Cardiac fibroblast (primary cell): ENCODE data around the gene HECTD1.

ENCODE experiments used
- DNase-seq, 2 donors: peaks; one replicate each; pipeline versions ENCODE4 v3.0.0 to v3.0.0-alpha.2; 2010; ENCODE audit warnings: low read depth in 2 of 2
- H3K4me3 ChIP-seq, 2 donors: replicated peaks in 1 of 2; 1 replicate in 1 of 2; 2 replicates in 1 of 2; pipeline ENCODE4 v1.5.1; 2011; ENCODE audit warnings: low read depth in 2 of 2, low read length in 2 of 2, mild to moderate bottlenecking in 2 of 2, moderate library complexity in 1 of 2
- TF ChIP-seq, protein P1 (sequence below): IDR thresholded peaks from one replicate; pipeline ENCODE4 v1.5.1; 2011; ENCODE audit warnings: low read depth, mild to moderate bottlenecking, low read length, inconsistent platforms

The HECTD1 gene

DNA sequence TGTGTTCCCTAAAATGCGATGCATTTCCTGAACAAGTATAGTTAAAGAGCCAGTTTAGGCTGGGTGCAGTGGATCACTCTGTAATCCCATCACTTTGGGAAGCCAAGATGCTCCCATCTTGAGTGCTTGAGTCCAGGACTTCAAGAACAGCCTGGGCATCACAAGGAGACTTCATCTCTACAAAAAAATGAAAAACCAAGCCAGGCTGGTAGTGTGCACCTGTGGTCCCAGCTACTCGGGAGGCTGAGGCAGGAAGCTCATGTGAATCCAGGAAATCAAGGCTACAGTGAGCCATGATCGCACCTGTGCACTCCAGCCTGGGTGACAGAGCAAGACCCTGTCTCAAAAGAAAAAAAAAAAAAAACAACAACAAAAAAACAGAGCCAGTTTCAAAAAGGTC lies 26.3 kb downstream of the HECTD1 start:
- H3K4me3 ChIP-seq = no peak overlapping the region
- DNase-seq = no peak
- TF ChIP-seq, protein P1, sequence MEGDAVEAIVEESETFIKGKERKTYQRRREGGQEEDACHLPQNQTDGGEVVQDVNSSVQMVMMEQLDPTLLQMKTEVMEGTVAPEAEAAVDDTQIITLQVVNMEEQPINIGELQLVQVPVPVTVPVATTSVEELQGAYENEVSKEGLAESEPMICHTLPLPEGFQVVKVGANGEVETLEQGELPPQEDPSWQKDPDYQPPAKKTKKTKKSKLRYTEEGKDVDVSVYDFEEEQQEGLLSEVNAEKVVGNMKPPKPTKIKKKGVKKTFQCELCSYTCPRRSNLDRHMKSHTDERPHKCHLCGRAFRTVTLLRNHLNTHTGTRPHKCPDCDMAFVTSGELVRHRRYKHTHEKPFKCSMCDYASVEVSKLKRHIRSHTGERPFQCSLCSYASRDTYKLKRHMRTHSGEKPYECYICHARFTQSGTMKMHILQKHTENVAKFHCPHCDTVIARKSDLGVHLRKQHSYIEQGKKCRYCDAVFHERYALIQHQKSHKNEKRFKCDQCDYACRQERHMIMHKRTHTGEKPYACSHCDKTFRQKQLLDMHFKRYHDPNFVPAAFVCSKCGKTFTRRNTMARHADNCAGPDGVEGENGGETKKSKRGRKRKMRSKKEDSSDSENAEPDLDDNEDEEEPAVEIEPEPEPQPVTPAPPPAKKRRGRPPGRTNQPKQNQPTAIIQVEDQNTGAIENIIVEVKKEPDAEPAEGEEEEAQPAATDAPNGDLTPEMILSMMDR = no peak

DNA sequence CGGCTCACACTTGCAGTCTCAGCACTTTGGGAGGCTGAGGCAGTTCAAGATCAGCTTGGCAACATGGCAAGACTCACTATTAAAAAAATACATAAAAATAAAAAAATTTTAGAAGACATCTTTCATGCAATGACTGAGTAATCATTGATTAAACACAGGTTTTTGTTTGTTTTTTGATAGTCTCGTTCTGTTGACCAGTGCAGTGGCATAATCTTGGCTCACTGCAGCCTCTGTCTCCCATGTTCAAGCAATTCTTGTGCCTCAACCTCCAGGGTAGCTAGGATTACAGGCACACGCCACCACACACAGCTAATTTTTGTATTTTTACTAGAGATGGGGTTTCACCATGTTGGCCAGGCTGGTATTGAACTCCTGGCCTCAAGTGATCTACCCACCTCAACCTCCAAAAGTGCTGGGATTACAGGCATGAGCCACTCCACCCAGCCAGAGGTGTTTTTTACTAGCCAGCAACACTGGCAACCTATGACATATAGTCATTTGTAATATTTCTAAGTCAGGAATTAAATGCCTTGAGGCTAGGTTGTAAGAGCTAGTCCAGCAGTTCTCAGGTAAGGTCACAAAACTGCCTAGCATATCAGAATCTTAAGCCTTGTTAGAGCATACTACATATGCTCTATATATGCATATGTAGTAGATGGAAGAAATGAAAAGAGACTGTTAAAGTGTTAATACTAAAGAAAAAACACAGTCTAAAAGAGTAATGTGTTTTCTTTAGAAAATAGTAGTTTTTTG lies 27.1 kb downstream of the HECTD1 start:
- TF ChIP-seq, protein P1 = no peak
- H3K4me3 ChIP-seq = no peak overlapping the region
- no peak for DNase-seq

DNA sequence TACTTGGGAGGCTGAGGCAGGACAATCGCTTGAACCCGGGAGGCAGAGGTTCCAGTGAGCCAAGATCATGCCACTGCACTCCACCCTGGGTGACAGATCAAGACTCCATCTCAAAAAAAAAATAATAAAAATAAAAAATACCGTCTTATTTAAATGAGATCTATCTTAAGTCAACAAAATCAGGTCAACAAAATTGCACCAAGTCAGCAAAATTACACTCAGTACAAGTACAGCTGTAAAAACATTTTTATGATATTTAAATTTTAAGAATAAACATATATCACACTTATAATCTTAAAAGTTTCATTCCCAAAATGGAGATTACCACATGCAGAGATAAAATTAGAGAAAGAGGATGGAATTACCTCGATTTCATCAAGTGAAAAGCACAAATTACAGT lies 33.2 kb downstream of the HECTD1 start:
- H3K4me3 ChIP-seq = no peak overlapping the region
- no peak for DNase-seq
- TF ChIP-seq, protein P1 = no peak

DNA sequence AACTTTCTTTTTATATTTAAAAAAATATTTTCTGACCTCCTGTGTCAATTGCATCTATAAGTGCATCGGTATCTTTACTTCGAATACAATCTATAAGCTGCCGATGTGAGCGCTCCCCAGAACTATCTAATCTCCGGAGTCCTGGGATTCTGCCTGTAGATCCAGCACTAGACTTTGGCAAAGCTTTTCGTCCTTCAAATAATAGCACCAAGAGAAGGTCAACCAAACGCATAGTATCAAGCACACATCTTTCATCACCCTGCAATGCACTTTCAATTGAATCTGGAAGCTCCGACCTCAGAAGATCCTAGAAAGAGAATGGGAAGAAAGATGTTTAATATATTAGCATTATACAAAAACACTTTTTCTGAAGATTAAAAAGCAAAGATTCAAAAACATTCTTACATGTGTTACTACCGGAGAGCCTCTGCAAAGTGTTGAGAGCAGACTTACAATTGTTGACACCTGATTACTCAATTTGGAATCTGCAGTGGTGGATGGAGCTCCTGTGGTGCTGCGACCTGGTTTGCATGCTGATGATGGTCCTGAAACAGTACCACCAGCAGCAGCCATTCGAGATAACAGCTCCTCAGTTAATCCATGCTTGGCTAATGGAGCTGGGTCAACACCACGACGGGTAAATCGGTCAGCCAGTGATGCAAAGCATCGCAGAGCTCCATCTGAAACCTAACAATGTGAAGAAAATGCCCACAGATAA lies 34.3 kb downstream of the HECTD1 start:
- TF ChIP-seq, protein P1 = no peak
- H3K4me3 ChIP-seq = no peak overlapping the region

DNA sequence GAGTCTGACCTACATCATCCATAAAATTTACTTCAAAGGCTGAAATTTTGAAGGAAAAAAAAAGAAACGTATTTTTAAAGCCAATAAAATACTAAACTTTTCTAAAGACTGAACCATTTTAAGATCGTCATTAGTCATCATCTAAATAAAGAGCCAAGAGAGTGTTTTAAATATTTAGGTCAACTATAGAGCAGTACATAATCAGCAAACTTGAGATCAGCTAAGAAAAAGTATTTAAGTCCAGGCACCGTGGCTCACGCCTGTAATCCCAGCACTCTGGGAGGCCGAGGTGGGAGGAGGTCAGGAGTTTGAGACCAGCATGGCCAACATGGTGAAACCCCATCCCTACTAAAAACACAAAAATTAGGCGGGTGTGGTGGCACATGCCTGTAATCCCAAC lies 35.5 kb downstream of the HECTD1 start:
- TF ChIP-seq, protein P1 = no peak
- DNase-seq = peak in 1 of 2 donors; percentile 27
- H3K4me3 ChIP-seq = no peak overlapping the region

More for the DNA sequence above, 34.3 kb downstream of the HECTD1 start:
- no peak for DNase-seq

DNA sequence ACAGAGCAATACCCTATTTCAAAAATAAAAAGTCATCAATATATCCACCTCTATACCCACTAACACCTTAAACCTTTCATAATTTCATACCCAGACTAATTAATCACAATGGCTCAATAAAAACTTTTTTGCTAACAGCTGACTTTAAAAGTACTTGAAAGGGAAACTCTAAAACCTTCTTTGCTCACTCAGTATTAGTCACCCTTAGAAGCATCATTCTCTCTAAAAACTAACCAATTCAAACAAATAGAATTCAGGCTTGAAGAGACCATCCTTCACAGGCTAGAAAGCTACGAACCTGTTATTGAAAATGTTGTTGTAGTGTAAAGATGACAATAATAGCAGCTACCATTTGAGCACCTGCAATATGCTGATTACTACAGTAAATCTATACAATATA lies 37.2 kb downstream of the HECTD1 start:
- TF ChIP-seq, protein P1 = no peak
- H3K4me3 ChIP-seq = no peak overlapping the region
- peak in 1 of 2 donors; percentile 25 for DNase-seq
